Stimulated activated CD8-positive, alpha-beta memory T cell treated with anti-CD3 and anti-CD28 coated beads, Interleukin-4, amount 100 ng/mL, for 48 hours (primary cell): ENCODE results near the gene CD84.
"Not testable (repeated sequence)": the region's sequence is repeated elsewhere in the genome, so short reads cannot be mapped to it uniquely, and the experiment has no call there.

Experiments
- DNase-seq: peaks from one replicate; pipeline ENCODE4 v3.0.0-alpha.2; 2020

The CD84 gene

GRCh38 chr1:160539990-160540858 lies 39.1 kb downstream of the CD84 start:
- DNase-seq, result peak; percentile 66

- DNase-seq, result no peak
Observed at GRCh38 chr1:160539684-160539989, 39.7 kb downstream of the CD84 start.

- DNase-seq, result no peak
Observed at GRCh38 chr1:160538985-160539651, 40.2 kb downstream of the CD84 start.

GRCh38 chr1:160537714-160538665 lies 41.3 kb downstream of the CD84 start:
- no peak for DNase-seq

- DNase-seq, result no peak
Observed at GRCh38 chr1:160534823-160535605, 44.3 kb downstream of the CD84 start.

- not testable (repeated sequence) for DNase-seq
Observed at GRCh38 chr1:160532557-160532813, 46.8 kb downstream of the CD84 start.

GRCh38 chr1:160531809-160532556 lies 47.3 kb downstream of the CD84 start:
- not testable (repeated sequence) for DNase-seq

GRCh38 chr1:160529401-160529952 lies 49.8 kb downstream of the CD84 start:
- DNase-seq, result not testable (repeated sequence)

- DNase-seq, result not testable (repeated sequence)
Observed at GRCh38 chr1:160523789-160524188, 55.5 kb downstream of the CD84 start.

GRCh38 chr1:160522622-160523345 lies 56.5 kb downstream of the CD84 start, which contains the start of gene SLAMF6:
Gene SLAMF6, minus strand, starts transcription at chr1:160523255. Its CDS starts 63 bp downstream, at chr1:160523192.
- peak; percentile 71 for DNase-seq

GRCh38 chr1:160522136-160522535 lies 57.2 kb downstream of the CD84 start:
- DNase-seq, result no peak

GRCh38 chr1:160521554-160521953 lies 57.7 kb downstream of the CD84 start:
- DNase-seq, result no peak

GRCh38 chr1:160520999-160521398 lies 58.3 kb downstream of the CD84 start:
- DNase-seq, result no peak

- no peak for DNase-seq
Observed at GRCh38 chr1:160520582-160520981, 58.7 kb downstream of the CD84 start.

GRCh38 chr1:160519642-160520435 lies 59.5 kb downstream of the CD84 start:
- DNase-seq, result no peak

- DNase-seq, result not testable (repeated sequence)
Observed at GRCh38 chr1:160517519-160517918, 61.8 kb downstream of the CD84 start.

- not testable (repeated sequence) for DNase-seq
Observed at GRCh38 chr1:160515908-160516307, 63.4 kb downstream of the CD84 start.

GRCh38 chr1:160504651-160505050 lies 74.6 kb downstream of the CD84 start:
- DNase-seq, result no peak

- no peak for DNase-seq
Observed at GRCh38 chr1:160503087-160503486, 76.2 kb downstream of the CD84 start.
